Measurements from ENCODE around the gene PCDHGC4. TPM values are rescaled to one million over a fixed set of nuclear protein-coding genes. Genes with fewer than 3 reads are reported as not detected.

PCDHGC4 gene
- total and polyA plus RNA-seq, 2 of the 13 experiments (the other 11 are each of a cell fraction or from before 2014, with no cell fraction given) = 0.07 TPM; not detected in 1

Other genes with a start within 250 kb of the PCDHGC4 start
- gene PCDHB15, start 239.6 kb upstream of the PCDHGC4 start, total RNA-seq (2016; rRNA removed; fragmentation: Illumina TruSeq; extraction: Trizol) = 0.22 and 0.27 TPM in 2 replicates
- gene PCDHB15, start 239.6 kb upstream of the PCDHGC4 start, polyA plus RNA-seq (2011; rRNA removed) = 0.26 and 0.48 TPM in 2 replicates
- gene SLC25A2, start 181.0 kb upstream of the PCDHGC4 start, total RNA-seq (2016; rRNA removed; fragmentation: Illumina TruSeq; extraction: Trizol) = 0.13 TPM in 1 of 2 replicates, not detected in the other
- gene SLC25A2, start 181.0 kb upstream of the PCDHGC4 start, polyA plus RNA-seq (2011; rRNA removed) = not detected in 2 replicates
- 61.5 and 96.6 TPM in 2 replicates for gene TAF7, start 164.2 kb upstream of the PCDHGC4 start, total RNA-seq (2016; rRNA removed; fragmentation: Illumina TruSeq; extraction: Trizol)
- 36.5 and 41.6 TPM in 2 replicates for gene TAF7, start 164.2 kb upstream of the PCDHGC4 start, polyA plus RNA-seq (2011; rRNA removed)
- gene PCDHGA1, start 154.5 kb upstream of the PCDHGC4 start, total RNA-seq (2016; rRNA removed; fragmentation: Illumina TruSeq; extraction: Trizol) = 0.04 and 0.31 TPM in 2 replicates
- gene PCDHGA1, start 154.5 kb upstream of the PCDHGC4 start, polyA plus RNA-seq (2011; rRNA removed) = 0.40 TPM in 2 replicates
- 0.04 TPM in 1 of 2 replicates, not detected in the other for gene PCDHGA2, start 146.3 kb upstream of the PCDHGC4 start, total RNA-seq (2016; rRNA removed; fragmentation: Illumina TruSeq; extraction: Trizol)
- 0.09 and 0.11 TPM in 2 replicates for gene PCDHGA2, start 146.3 kb upstream of the PCDHGC4 start, polyA plus RNA-seq (2011; rRNA removed)
- gene PCDHGA3, start 141.2 kb upstream of the PCDHGC4 start, total RNA-seq (2016; rRNA removed; fragmentation: Illumina TruSeq; extraction: Trizol) = not detected in 2 replicates
- 0.03 and 0.05 TPM in 2 replicates for gene PCDHGA3, start 141.2 kb upstream of the PCDHGC4 start, polyA plus RNA-seq (2011; rRNA removed)
- gene PCDHGB1, start 134.9 kb upstream of the PCDHGC4 start, total RNA-seq (2016; rRNA removed; fragmentation: Illumina TruSeq; extraction: Trizol) = 0.95 and 2.6 TPM in 2 replicates
- 0.95 and 1.0 TPM in 2 replicates for gene PCDHGB1, start 134.9 kb upstream of the PCDHGC4 start, polyA plus RNA-seq (2011; rRNA removed)
- gene PCDHGA4, start 130.0 kb upstream of the PCDHGC4 start, total RNA-seq (2016; rRNA removed; fragmentation: Illumina TruSeq; extraction: Trizol) = 0.15 and 0.58 TPM in 2 replicates
- 0.39 and 0.49 TPM in 2 replicates for gene PCDHGA4, start 130.0 kb upstream of the PCDHGC4 start, polyA plus RNA-seq (2011; rRNA removed)
- gene PCDHGB2, start 125.0 kb upstream of the PCDHGC4 start, total RNA-seq (2016; rRNA removed; fragmentation: Illumina TruSeq; extraction: Trizol) = 0.64 and 0.77 TPM in 2 replicates
- gene PCDHGB2, start 125.0 kb upstream of the PCDHGC4 start, polyA plus RNA-seq (2011; rRNA removed) = 0.80 and 0.82 TPM in 2 replicates
- 0.11 and 0.27 TPM in 2 replicates for gene PCDHGA5, start 120.9 kb upstream of the PCDHGC4 start, total RNA-seq (2016; rRNA removed; fragmentation: Illumina TruSeq; extraction: Trizol)
- 0.32 and 0.40 TPM in 2 replicates for gene PCDHGA5, start 120.9 kb upstream of the PCDHGC4 start, polyA plus RNA-seq (2011; rRNA removed)
- 0.13 and 0.40 TPM in 2 replicates for gene PCDHGB3, start 114.8 kb upstream of the PCDHGC4 start, total RNA-seq (2016; rRNA removed; fragmentation: Illumina TruSeq; extraction: Trizol)
- 0.44 and 0.67 TPM in 2 replicates for gene PCDHGB3, start 114.8 kb upstream of the PCDHGC4 start, polyA plus RNA-seq (2011; rRNA removed)
- gene PCDHGA6, start 111.1 kb upstream of the PCDHGC4 start, total RNA-seq (2016; rRNA removed; fragmentation: Illumina TruSeq; extraction: Trizol) = 0.13 and 0.33 TPM in 2 replicates
- gene PCDHGA6, start 111.1 kb upstream of the PCDHGC4 start, polyA plus RNA-seq (2011; rRNA removed) = 0.51 and 0.54 TPM in 2 replicates
- 0.17 and 0.31 TPM in 2 replicates for gene PCDHGA7, start 102.3 kb upstream of the PCDHGC4 start, total RNA-seq (2016; rRNA removed; fragmentation: Illumina TruSeq; extraction: Trizol)
- 0.11 and 0.13 TPM in 2 replicates for gene PCDHGA7, start 102.3 kb upstream of the PCDHGC4 start, polyA plus RNA-seq (2011; rRNA removed)
- 1.7 and 3.3 TPM in 2 replicates for gene PCDHGB4, start 97.3 kb upstream of the PCDHGC4 start, total RNA-seq (2016; rRNA removed; fragmentation: Illumina TruSeq; extraction: Trizol)
- gene PCDHGB4, start 97.3 kb upstream of the PCDHGC4 start, polyA plus RNA-seq (2011; rRNA removed) = 1.7 and 2.1 TPM in 2 replicates
- gene PCDHGA8, start 92.4 kb upstream of the PCDHGC4 start, total RNA-seq (2016; rRNA removed; fragmentation: Illumina TruSeq; extraction: Trizol) = 0.08 and 0.29 TPM in 2 replicates
- 0.04 and 0.05 TPM in 2 replicates for gene PCDHGA8, start 92.4 kb upstream of the PCDHGC4 start, polyA plus RNA-seq (2011; rRNA removed)
- gene PCDHGB5, start 87.1 kb upstream of the PCDHGC4 start, total RNA-seq (2016; rRNA removed; fragmentation: Illumina TruSeq; extraction: Trizol) = 0.44 TPM in 1 of 2 replicates, not detected in the other
- gene PCDHGB5, start 87.1 kb upstream of the PCDHGC4 start, polyA plus RNA-seq (2011; rRNA removed) = 0.08 and 0.13 TPM in 2 replicates
- gene PCDHGA9, start 82.3 kb upstream of the PCDHGC4 start, total RNA-seq (2016; rRNA removed; fragmentation: Illumina TruSeq; extraction: Trizol) = 0.38 TPM in 1 of 2 replicates, not detected in the other
- gene PCDHGA9, start 82.3 kb upstream of the PCDHGC4 start, polyA plus RNA-seq (2011; rRNA removed) = 0.04 and 0.09 TPM in 2 replicates
- gene PCDHGB6, start 77.0 kb upstream of the PCDHGC4 start, total RNA-seq (2016; rRNA removed; fragmentation: Illumina TruSeq; extraction: Trizol) = 0.20 TPM in 1 of 2 replicates, not detected in the other
- gene PCDHGB6, start 77.0 kb upstream of the PCDHGC4 start, polyA plus RNA-seq (2011; rRNA removed) = 0.01 and 0.12 TPM in 2 replicates
- 0.06 and 0.18 TPM in 2 replicates for gene PCDHGA10, start 72.0 kb upstream of the PCDHGC4 start, total RNA-seq (2016; rRNA removed; fragmentation: Illumina TruSeq; extraction: Trizol)
- gene PCDHGA10, start 72.0 kb upstream of the PCDHGC4 start, polyA plus RNA-seq (2011; rRNA removed) = 0.04 TPM in 2 replicates
- 0.07 and 0.18 TPM in 2 replicates for gene PCDHGB7, start 67.4 kb upstream of the PCDHGC4 start, total RNA-seq (2016; rRNA removed; fragmentation: Illumina TruSeq; extraction: Trizol)
- 0.08 and 0.10 TPM in 2 replicates for gene PCDHGB7, start 67.4 kb upstream of the PCDHGC4 start, polyA plus RNA-seq (2011; rRNA removed)
- 0.24 TPM in 1 of 2 replicates, not detected in the other for gene PCDHGA11, start 64.0 kb upstream of the PCDHGC4 start, total RNA-seq (2016; rRNA removed; fragmentation: Illumina TruSeq; extraction: Trizol)
- gene PCDHGA11, start 64.0 kb upstream of the PCDHGC4 start, polyA plus RNA-seq (2011; rRNA removed) = 0.04 and 0.05 TPM in 2 replicates
- 0.13 TPM in 1 of 2 replicates, not detected in the other for gene PCDHGA12, start 54.5 kb upstream of the PCDHGC4 start, total RNA-seq (2016; rRNA removed; fragmentation: Illumina TruSeq; extraction: Trizol)
- 0.03 and 0.07 TPM in 2 replicates for gene PCDHGA12, start 54.5 kb upstream of the PCDHGC4 start, polyA plus RNA-seq (2011; rRNA removed)
- 0.20 and 0.21 TPM in 2 replicates for gene PCDHGC3, start 9.1 kb upstream of the PCDHGC4 start, total RNA-seq (2016; rRNA removed; fragmentation: Illumina TruSeq; extraction: Trizol)
- 0.20 and 0.30 TPM in 2 replicates for gene PCDHGC3, start 9.1 kb upstream of the PCDHGC4 start, polyA plus RNA-seq (2011; rRNA removed)
- gene PCDHGC5, start 4.1 kb downstream of the PCDHGC4 start, total RNA-seq (2016; rRNA removed; fragmentation: Illumina TruSeq; extraction: Trizol) = not detected in 2 replicates
- 0.03 TPM in 1 of 2 replicates, not detected in the other for gene PCDHGC5, start 4.1 kb downstream of the PCDHGC4 start, polyA plus RNA-seq (2011; rRNA removed)
- 28.5 and 33.9 TPM in 2 replicates for gene DIAPH1, start 134.0 kb downstream of the PCDHGC4 start, total RNA-seq (2016; rRNA removed; fragmentation: Illumina TruSeq; extraction: Trizol)
- 25.1 and 33.2 TPM in 2 replicates for gene DIAPH1, start 134.0 kb downstream of the PCDHGC4 start, polyA plus RNA-seq (2011; rRNA removed)
- gene HDAC3, start 151.8 kb downstream of the PCDHGC4 start, total RNA-seq (2016; rRNA removed; fragmentation: Illumina TruSeq; extraction: Trizol) = 83.9 and 84.0 TPM in 2 replicates
- gene HDAC3, start 151.8 kb downstream of the PCDHGC4 start, polyA plus RNA-seq (2011; rRNA removed) = 90.0 and 94.1 TPM in 2 replicates
- 5.2 and 8.3 TPM in 2 replicates for gene RELL2, start 152.0 kb downstream of the PCDHGC4 start, total RNA-seq (2016; rRNA removed; fragmentation: Illumina TruSeq; extraction: Trizol)
- gene RELL2, start 152.0 kb downstream of the PCDHGC4 start, polyA plus RNA-seq (2011; rRNA removed) = 6.4 and 9.9 TPM in 2 replicates
- gene FCHSD1, start 166.4 kb downstream of the PCDHGC4 start, total RNA-seq (2016; rRNA removed; fragmentation: Illumina TruSeq; extraction: Trizol) = 3.6 and 5.5 TPM in 2 replicates
- gene FCHSD1, start 166.4 kb downstream of the PCDHGC4 start, polyA plus RNA-seq (2011; rRNA removed) = 15.4 and 20.7 TPM in 2 replicates
- 0.07 TPM in 1 of 2 replicates, not detected in the other for gene ARAP3, start 197.2 kb downstream of the PCDHGC4 start, total RNA-seq (2016; rRNA removed; fragmentation: Illumina TruSeq; extraction: Trizol)
- gene ARAP3, start 197.2 kb downstream of the PCDHGC4 start, polyA plus RNA-seq (2011; rRNA removed) = 0.20 and 0.25 TPM in 2 replicates

Measured in HepG2 (cell line).